Neural cell (in vitro differentiated cells): ENCODE measurements around the gene SBSN. TPM values are rescaled to one million over a fixed set of nuclear protein-coding genes. Genes with fewer than 3 reads are reported as not detected.

ENCODE experiments used
- H2AFZ ChIP-seq: fragments of 200-600, 300-800 bp; sonication (generic), shearing (Covaris generic); 2 replicates; pipeline ENCODE4 v1.6.0; 2014; ENCODE audit warnings: low read depth, mild to moderate bottlenecking, antibody characterized with exemption, low read length, moderate library complexity
- H3F3A ChIP-seq: fragments of 200-600 bp; shearing (Covaris generic); 2 replicates; pipeline ENCODE4 v1.6.1; 2016; ENCODE audit warnings: mild to moderate bottlenecking, moderate library complexity, mixed read lengths, antibody characterized with exemption, low read length; ENCODE audit not compliant: insufficient read depth, poor library complexity, severe bottlenecking
- H3K27ac ChIP-seq: fragments of 200-600, 300-800 bp; sonication (generic), shearing (Covaris generic); 2 replicates; pipeline ENCODE4 v1.5.1; 2014; ENCODE audit warnings: mild to moderate bottlenecking, low read length, moderate library complexity
- H3K27me3 ChIP-seq: fragments of 300-800, 200-600 bp; sonication (generic), shearing (Covaris generic); 2 replicates; pipeline ENCODE4 v1.6.0; 2014; ENCODE audit warnings: mild to moderate bottlenecking, low read depth, low read length, moderate library complexity; ENCODE audit not compliant: insufficient read depth
- H3K36me3 ChIP-seq: fragments of 300-800, 200-600 bp; sonication (generic), shearing (Covaris generic); 2 replicates; pipeline ENCODE4 v1.5.1; 2014; ENCODE audit warnings: mild to moderate bottlenecking, antibody characterized with exemption, low read length, moderate library complexity; ENCODE audit not compliant: insufficient read depth
- H3K4me2 ChIP-seq: fragments of 300-800, 200-600 bp; sonication (generic), shearing (Covaris generic); 2 replicates; pipeline ENCODE4 v1.6.0; 2014; ENCODE audit warnings: mild to moderate bottlenecking, low read length
- H3K4me3 ChIP-seq: fragments of 300-800, 200-600 bp; sonication (generic), shearing (Covaris generic); 2 replicates; pipeline ENCODE4 v1.5.1; 2014; ENCODE audit warnings: mild to moderate bottlenecking, low read length, moderate library complexity
- H3K79me2 ChIP-seq: fragments of 200-600 bp; shearing (Covaris generic); replicated peaks from 2 replicates; pipeline ENCODE4 v1.6.0; 2014; ENCODE audit warnings: mild to moderate bottlenecking, low read length, moderate library complexity; ENCODE audit not compliant: insufficient read depth
- H3K9ac ChIP-seq: fragments of 300-800, 200-600 bp; sonication (generic), shearing (Covaris generic); 2 replicates; pipeline ENCODE4 v1.6.1; 2016; ENCODE audit warnings: mild to moderate bottlenecking, low read length, mixed read lengths
- H3K9me2 ChIP-seq: fragments of 200-600 bp; shearing (Covaris generic); 2 replicates; pipeline ENCODE4 v1.6.1; 2016; ENCODE audit warnings: mild to moderate bottlenecking, low read length, mixed read lengths; ENCODE audit not compliant: insufficient read depth
- H3K9me3 ChIP-seq: fragments of 200-600, 300-800 bp; sonication (generic), shearing (Covaris generic); 2 replicates; pipeline ENCODE4 v1.6.1; 2016; ENCODE audit warnings: mild to moderate bottlenecking, mixed run types, low read length, moderate library complexity, mixed read lengths
- H4K20me1 ChIP-seq: fragments of 200-600 bp; shearing (Covaris generic); 2 replicates; pipeline ENCODE4 v1.6.1; 2016; ENCODE audit warnings: mild to moderate bottlenecking, mixed run types; ENCODE audit not compliant: insufficient read depth
- CTCF ChIP-seq: fragments of 450-650 bp; IDR thresholded peaks from 2 replicates; pipeline ENCODE4 v1.5.1; 2014; ENCODE audit warnings: antibody characterized with exemption, mild to moderate bottlenecking, moderate library complexity; ENCODE audit not compliant: poor library complexity, severe bottlenecking
- EP300 ChIP-seq: fragments of 450-650 bp; conservative IDR thresholded peaks from 2 replicates; pipeline ENCODE4 v1.6.1; 2014; ENCODE audit warnings: antibody characterized with exemption, mild to moderate bottlenecking, moderate library complexity; ENCODE audit not compliant: poor library complexity, severe bottlenecking
- EZH2 ChIP-seq: fragments of 200-600, 300-800 bp; shearing (Covaris generic), sonication (generic); IDR thresholded peaks from 2 replicates; pipeline ENCODE4 v1.6.1; 2014; ENCODE audit warnings: antibody characterized with exemption, low read length, borderline replicate concordance, mild to moderate bottlenecking; ENCODE audit not compliant: insufficient read depth, poor library complexity, severe bottlenecking
- MXI1 ChIP-seq: fragments of 450-650 bp; conservative IDR thresholded peaks from 2 replicates; pipeline ENCODE4 v1.6.1; 2014; ENCODE audit warnings: antibody characterized with exemption, mild to moderate bottlenecking; ENCODE audit not compliant: poor library complexity, severe bottlenecking
- POLR2AphosphoS5 ChIP-seq: IDR thresholded peaks from 2 replicates; pipeline ENCODE4 v1.6.1; 2012
- RAD21 ChIP-seq: fragments of 450-650 bp; conservative IDR thresholded peaks from 2 replicates; pipeline ENCODE4 v1.6.1; 2014; ENCODE audit warnings: antibody characterized with exemption, mild to moderate bottlenecking, moderate library complexity
- SMC3 ChIP-seq: fragments of 450-650 bp; conservative IDR thresholded peaks from 2 replicates; pipeline ENCODE4 v1.6.1; 2014; ENCODE audit warnings: antibody characterized with exemption, mild to moderate bottlenecking, moderate library complexity; ENCODE audit not compliant: poor library complexity
- TAF1 ChIP-seq: IDR thresholded peaks from 2 replicates; pipeline ENCODE4 v1.6.1; 2012; ENCODE audit warnings: low read depth
- polyA plus RNA-seq: library from polyadenylated mRNA; depleted of rRNA; stranded (reverse); fragments of >200 nt; gene quantifications from 2 replicates; pipeline ENCODE4 v1.2.3, GENCODE V29; 2014
- TF ChIP-seq, protein P1 (sequence below): IDR thresholded peaks from 2 replicates; pipeline ENCODE4 v1.6.1; 2012; ENCODE audit warnings: borderline replicate concordance

The SBSN gene
- polyA plus RNA-seq, 1 donor from 2014 or later = not detected

GRCh38 chr19:35524181-35524837 is 3.8 kb downstream of the SBSN start:
- H3K9me3 ChIP-seq = no peaks in the 10 kb centered on the region
- TF ChIP-seq, protein P1, sequence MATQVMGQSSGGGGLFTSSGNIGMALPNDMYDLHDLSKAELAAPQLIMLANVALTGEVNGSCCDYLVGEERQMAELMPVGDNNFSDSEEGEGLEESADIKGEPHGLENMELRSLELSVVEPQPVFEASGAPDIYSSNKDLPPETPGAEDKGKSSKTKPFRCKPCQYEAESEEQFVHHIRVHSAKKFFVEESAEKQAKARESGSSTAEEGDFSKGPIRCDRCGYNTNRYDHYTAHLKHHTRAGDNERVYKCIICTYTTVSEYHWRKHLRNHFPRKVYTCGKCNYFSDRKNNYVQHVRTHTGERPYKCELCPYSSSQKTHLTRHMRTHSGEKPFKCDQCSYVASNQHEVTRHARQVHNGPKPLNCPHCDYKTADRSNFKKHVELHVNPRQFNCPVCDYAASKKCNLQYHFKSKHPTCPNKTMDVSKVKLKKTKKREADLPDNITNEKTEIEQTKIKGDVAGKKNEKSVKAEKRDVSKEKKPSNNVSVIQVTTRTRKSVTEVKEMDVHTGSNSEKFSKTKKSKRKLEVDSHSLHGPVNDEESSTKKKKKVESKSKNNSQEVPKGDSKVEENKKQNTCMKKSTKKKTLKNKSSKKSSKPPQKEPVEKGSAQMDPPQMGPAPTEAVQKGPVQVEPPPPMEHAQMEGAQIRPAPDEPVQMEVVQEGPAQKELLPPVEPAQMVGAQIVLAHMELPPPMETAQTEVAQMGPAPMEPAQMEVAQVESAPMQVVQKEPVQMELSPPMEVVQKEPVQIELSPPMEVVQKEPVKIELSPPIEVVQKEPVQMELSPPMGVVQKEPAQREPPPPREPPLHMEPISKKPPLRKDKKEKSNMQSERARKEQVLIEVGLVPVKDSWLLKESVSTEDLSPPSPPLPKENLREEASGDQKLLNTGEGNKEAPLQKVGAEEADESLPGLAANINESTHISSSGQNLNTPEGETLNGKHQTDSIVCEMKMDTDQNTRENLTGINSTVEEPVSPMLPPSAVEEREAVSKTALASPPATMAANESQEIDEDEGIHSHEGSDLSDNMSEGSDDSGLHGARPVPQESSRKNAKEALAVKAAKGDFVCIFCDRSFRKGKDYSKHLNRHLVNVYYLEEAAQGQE = no peak
- TF ChIP-seq EP300 (no peak), MXI1 (no peak), TAF1 (no peak), SMC3 (no peak), RAD21 (no peak), POLR2AphosphoS5 (no peak), EZH2 (no peak), CTCF (no peak)
- no peak overlapping the region for H3K27ac ChIP-seq
- no peak overlapping the region for H2AFZ ChIP-seq
- no peaks in the 10 kb centered on the region for H3K36me3 ChIP-seq
- H3K9ac ChIP-seq = no peak overlapping the region
- no peaks in the 10 kb centered on the region for H4K20me1 ChIP-seq
- H3K4me2 ChIP-seq = no peak overlapping the region
- no peak overlapping the region for H3K4me3 ChIP-seq
- H3F3A ChIP-seq = no peaks in the 10 kb centered on the region
- no peaks in the 10 kb centered on the region for H3K9me2 ChIP-seq
- H3K27me3 ChIP-seq = no peaks in the 10 kb centered on the region
- H3K79me2 ChIP-seq = no peaks in the 10 kb centered on the region

GRCh38 chr19:35522745-35523327 is 5.3 kb downstream of the SBSN start:
- Histone ChIP-seq H3K9me2 (no peaks in the 10 kb centered on the region), H3K4me3 (no peak overlapping the region), H3F3A (no peaks in the 10 kb centered on the region), H3K9ac (no peak overlapping the region), H3K27ac (no peak overlapping the region), H3K36me3 (no peaks in the 10 kb centered on the region), H3K27me3 (no peaks in the 10 kb centered on the region), H3K4me2 (no peak overlapping the region), H3K79me2 (no peaks in the 10 kb centered on the region), H2AFZ (no peak overlapping the region), H4K20me1 (no peaks in the 10 kb centered on the region), H3K9me3 (no peaks in the 10 kb centered on the region)
- no peak for TF ChIP-seq RAD21
- no peak for TF ChIP-seq POLR2AphosphoS5
- TF ChIP-seq, protein P1 = no peak
- TF ChIP-seq SMC3 = no peak
- no peak for TF ChIP-seq EP300
- no peak for TF ChIP-seq TAF1
- TF ChIP-seq CTCF = no peak
- no peak for TF ChIP-seq MXI1
- TF ChIP-seq EZH2 = no peak
